GM20000 (cell line): Measurements from ENCODE around the gene POLR1C.
A peak's percentile ranks its signal among the peaks of the same experiment; 100 is the strongest.
"Not testable (repeated sequence)": the region's sequence is repeated elsewhere in the genome, so short reads cannot be mapped to it uniquely, and the experiment has no call there.

Source experiments
- DNase-seq: peaks from one replicate; pipeline ENCODE4 v3.0.0; 2012; ENCODE audit warnings: low spot score
- CTCF ChIP-seq: IDR thresholded peaks from 2 replicates; pipeline ENCODE4 v1.5.1; 2012; ENCODE audit warnings: mild to moderate bottlenecking, control low read depth; ENCODE audit errors: extremely low read depth, missing control alignments

The POLR1C gene

DNA sequence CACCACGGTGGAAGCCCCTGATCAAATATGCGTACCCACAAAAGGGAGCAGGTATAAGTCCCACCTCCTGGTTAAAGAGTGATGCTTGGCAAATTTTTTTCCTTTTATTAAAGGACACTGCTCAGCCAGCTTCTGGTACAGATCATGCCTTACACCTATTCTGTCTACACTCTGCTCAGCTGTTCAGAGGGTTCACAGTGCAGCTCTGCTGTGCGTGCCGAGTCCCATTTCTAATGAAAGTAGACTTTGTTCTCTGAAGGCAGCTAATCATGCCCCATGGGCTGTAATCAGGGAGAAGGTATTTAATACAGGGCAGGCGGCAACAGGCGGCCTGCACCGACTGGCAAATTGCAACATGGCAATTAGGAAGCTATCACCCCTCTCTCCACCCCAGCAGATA lies 23.1 kb upstream of the POLR1C start:
- TF ChIP-seq CTCF, result no peak
- DNase-seq, result no peak

- TF ChIP-seq CTCF, result no peak
Measured at GRCh38 chr6:43494321-43494720, 22.6 kb upstream of the POLR1C start.

DNA sequence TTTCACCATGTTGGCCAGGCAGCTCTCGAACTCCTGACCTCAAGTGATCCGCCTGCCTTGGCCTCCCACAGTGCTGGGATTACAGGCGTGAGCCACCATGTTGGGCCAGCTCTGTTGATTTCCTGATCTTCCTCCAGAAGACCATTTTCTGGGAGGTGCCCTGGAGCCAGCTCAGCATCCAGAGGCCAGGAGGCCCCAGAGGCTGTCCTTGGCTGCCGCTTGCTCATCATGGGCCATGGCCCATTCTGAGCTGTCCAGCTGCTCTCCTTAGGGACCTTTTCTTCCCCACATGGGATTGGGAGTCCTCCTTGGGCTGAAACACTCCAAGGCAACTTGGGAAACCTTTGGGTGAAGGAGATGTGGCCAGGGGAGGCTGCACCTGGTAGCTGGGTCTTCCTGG lies 22.1 kb upstream of the POLR1C start:
- no peak for TF ChIP-seq CTCF
- no peak for DNase-seq

More at GRCh38 chr6:43494321-43494720, 22.6 kb upstream of the POLR1C start:
- DNase-seq, result no peak

DNA sequence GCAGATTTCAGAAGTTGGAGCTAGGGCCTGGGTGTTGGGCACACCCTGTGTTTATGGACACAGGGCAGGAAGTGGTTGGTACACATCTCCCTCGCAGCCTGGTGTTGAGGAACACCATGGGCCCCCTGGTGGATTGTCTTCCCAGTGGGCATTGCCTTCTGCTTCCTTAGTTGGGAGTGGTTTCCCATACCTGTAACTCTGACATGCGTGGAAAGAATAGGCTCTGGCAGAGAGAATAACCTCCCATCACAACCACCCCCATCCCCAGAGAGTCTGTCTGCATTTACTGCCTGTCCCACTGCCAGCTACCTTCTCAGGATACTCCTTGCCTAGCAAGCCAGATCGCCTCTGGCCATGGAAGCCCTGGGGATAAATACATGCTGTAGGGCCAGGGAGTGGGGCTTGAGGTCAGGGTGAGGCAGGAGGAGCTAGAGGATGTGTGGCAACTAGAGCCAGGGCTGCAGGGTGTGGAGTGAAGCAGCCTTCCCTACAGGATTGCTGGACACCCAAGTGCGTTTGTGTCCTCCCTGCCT lies 21.4 kb upstream of the POLR1C start:
- DNase-seq, result no peak
- TF ChIP-seq CTCF, result peak; percentile 10

GRCh38 chr6:43496370-43497128 lies 20.3 kb upstream of the POLR1C start:
- DNase-seq, result peak; percentile 54
- peak; percentile 50 for TF ChIP-seq CTCF

- TF ChIP-seq CTCF, result no peak
- no peak for DNase-seq
Measured at GRCh38 chr6:43497129-43497396, 19.8 kb upstream of the POLR1C start.

DNA sequence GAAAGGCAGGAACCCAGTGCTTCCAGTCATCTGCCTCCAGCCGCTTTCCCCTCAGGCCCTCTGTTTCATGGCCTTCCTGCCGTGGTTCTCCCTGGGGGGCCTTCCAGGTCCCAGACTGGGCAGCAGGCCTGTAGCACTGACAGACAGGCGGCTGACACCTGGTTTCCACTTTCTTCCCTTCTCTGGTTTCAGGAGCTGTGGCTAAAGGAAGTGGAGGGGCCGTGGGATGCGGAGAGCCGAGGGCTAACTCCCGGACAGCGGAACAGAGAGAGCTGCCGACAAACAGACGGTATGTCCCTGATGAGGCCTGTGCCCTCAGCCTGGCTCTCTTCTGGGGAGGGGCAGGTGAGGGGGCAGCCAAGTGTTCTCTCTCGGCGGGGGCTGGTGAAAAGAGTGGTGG lies 19.2 kb upstream of the POLR1C start:
- DNase-seq, result no peak
- TF ChIP-seq CTCF, result no peak

DNA sequence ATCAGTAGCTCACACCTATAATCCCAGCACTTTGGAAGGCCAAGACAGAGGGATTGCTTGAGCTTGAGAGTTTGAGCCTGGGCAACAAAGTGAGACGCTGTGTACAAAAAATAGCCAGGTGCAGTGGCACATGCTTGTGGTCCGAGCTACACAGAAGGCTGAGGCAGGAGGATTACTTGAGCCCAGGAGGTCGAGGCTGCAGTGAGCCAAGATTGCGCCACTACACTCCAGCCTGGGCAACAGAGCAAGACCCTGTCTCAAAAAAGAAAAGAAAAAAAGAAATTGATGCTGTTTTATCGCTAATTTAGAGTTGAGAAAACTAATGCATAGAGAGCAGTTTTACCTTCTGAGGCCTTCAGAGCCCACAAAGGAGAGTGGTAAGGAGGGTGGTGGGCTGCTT lies 18.6 kb upstream of the POLR1C start:
- not testable (repeated sequence) for DNase-seq
